ENCODE measurements around the gene DOP1A. TPM values are rescaled to one million over a fixed set of nuclear protein-coding genes. Genes with fewer than 3 reads are reported as not detected.

Gene DOP1A
- total and polyA plus RNA-seq, 2 of the 13 experiments (the other 11 are each of a cell fraction or from before 2014, with no cell fraction given) = 5.2 to 16.7 TPM

DNA sequence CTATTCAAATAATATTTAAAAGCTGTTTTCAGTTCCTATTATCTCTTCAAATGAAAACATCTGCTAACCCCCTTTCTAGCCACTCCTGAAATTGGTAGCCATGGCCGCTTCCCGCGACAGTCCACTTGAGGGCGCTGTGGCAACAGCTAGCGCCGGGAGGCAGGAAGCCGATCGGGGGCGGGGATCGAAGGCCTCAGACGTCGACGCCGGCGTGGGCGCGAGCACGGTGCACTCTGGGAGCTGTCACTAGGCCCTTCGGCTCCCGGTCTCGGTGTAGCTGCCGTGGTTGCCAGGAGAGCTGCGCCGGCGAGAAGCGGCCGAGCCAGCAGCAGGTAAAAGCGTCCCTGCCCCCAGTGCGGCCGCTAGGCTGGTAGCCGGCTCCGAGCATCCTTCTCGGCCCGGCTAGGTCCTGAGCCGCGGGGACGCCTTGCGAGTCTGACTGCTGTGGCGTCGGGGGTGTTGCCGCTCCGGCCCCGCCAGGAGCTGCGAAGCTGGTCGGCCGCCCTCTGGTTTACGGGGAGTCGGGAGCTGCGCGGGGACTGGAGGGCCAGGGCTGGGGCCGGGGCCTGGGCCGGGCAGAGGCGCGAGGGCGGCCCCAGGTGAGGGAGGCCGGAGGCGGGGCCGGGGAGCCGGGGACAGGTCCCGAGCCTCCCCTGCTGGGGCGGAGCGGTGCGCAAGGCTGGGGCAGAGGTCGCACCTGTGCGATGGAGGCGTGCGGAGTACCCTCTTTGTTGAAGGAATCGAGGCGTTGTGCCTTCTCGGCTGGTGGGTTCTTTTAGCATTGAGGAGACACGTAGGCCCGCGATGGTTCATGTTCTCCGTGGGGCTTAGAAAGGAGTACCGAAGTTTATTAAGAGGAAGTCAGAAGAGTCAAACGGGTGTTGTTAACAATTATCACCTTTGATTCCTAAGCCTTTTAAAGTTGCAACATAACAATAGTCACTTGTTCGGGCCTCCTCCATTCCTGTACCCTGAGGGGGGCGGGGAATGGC lies at the start of gene DOP1A (continued):
- TF ChIP-seq, protein P1, sequence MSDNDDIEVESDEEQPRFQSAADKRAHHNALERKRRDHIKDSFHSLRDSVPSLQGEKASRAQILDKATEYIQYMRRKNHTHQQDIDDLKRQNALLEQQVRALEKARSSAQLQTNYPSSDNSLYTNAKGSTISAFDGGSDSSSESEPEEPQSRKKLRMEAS (IDR thresholded peaks at IDR 0.05) = peak; percentile 78
- TF ChIP-seq ZNF878 (CRISPR knock-in tag; IDR thresholded peaks at IDR 0.05) (peak; percentile 50; the same call in 1 of the 2 replicates), STAG1 (CRISPR knock-in tag; IDR thresholded peaks at IDR 0.05) (peak; percentile 91), ZSCAN22 (CRISPR knock-in tag; IDR thresholded peaks at IDR 0.05) (no peak), ZNF136 (CRISPR knock-in tag; IDR thresholded peaks at IDR 0.05; ENCODE audit: low read depth) (0 out of 2 replicates have a peak, but pooled peaks have one; percentile 44), RFXAP (CRISPR knock-in tag; IDR thresholded peaks at IDR 0.05; ENCODE audit: borderline replicate concordance) (no peak), MED13 (CRISPR knock-in tag; IDR thresholded peaks at IDR 0.05) (peak; percentile 72), HNRNPUL1 (IDR thresholded peaks at IDR 0.05; ENCODE audit: low read depth, low read length) (no peak), SNAPC2 (CRISPR knock-in tag; IDR thresholded peaks at IDR 0.05) (peak; percentile 59; the same call in 1 of the 2 replicates), IRX3 (CRISPR knock-in tag; IDR thresholded peaks at IDR 0.05; ENCODE audit: borderline replicate concordance, low read depth) (peak; percentile 83), TAF15 (IDR thresholded peaks at IDR 0.05; ENCODE audit: low read depth, low read length, poor library complexity, severe bottlenecking) (no peak), NR2C2 (CRISPR knock-in tag; IDR thresholded peaks at IDR 0.05; ENCODE audit: borderline replicate concordance) (peak; percentile 48; the same call in 1 of the 2 replicates), ZNF720 (CRISPR knock-in tag; IDR thresholded peaks at IDR 0.05) (no peak), FOXC1 (CRISPR knock-in tag; IDR thresholded peaks at IDR 0.05; ENCODE audit: borderline replicate concordance) (peak; percentile 91), ZNF547 (CRISPR knock-in tag; IDR thresholded peaks at IDR 0.05) (0 out of 2 replicates have a peak, but pooled peaks have one; percentile 64), JUNB (CRISPR knock-in tag; IDR thresholded peaks at IDR 0.05; ENCODE audit: borderline replicate concordance) (no peak), ZNF569 (CRISPR knock-in tag; IDR thresholded peaks at IDR 0.05; ENCODE audit: borderline replicate concordance) (no peak), HOXA3 (CRISPR knock-in tag; IDR thresholded peaks at IDR 0.05) (peak; percentile 80), MIER2 (CRISPR knock-in tag; IDR thresholded peaks at IDR 0.05) (no peak)
- TF ChIP-seq, protein P2, sequence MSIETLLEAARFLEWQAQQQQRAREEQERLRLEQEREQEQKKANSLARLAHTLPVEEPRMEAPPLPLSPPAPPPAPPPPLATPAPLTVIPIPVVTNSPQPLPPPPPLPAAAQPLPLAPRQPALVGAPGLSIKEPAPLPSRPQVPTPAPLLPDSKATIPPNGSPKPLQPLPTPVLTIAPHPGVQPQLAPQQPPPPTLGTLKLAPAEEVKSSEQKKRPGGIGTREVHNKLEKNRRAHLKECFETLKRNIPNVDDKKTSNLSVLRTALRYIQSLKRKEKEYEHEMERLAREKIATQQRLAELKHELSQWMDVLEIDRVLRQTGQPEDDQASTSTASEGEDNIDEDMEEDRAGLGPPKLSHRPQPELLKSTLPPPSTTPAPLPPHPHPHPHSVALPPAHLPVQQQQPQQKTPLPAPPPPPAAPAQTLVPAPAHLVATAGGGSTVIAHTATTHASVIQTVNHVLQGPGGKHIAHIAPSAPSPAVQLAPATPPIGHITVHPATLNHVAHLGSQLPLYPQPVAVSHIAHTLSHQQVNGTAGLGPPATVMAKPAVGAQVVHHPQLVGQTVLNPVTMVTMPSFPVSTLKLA (IDR thresholded peaks at IDR 0.05) = peak; percentile 71
- TF ChIP-seq, protein P3, sequence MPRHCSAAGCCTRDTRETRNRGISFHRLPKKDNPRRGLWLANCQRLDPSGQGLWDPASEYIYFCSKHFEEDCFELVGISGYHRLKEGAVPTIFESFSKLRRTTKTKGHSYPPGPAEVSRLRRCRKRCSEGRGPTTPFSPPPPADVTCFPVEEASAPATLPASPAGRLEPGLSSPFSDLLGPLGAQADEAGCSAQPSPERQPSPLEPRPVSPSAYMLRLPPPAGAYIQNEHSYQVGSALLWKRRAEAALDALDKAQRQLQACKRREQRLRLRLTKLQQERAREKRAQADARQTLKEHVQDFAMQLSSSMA (CRISPR knock-in tag; IDR thresholded peaks at IDR 0.05) = 0 out of 2 replicates have a peak, but pooled peaks have one; percentile 70
- TF ChIP-seq, protein P4, sequence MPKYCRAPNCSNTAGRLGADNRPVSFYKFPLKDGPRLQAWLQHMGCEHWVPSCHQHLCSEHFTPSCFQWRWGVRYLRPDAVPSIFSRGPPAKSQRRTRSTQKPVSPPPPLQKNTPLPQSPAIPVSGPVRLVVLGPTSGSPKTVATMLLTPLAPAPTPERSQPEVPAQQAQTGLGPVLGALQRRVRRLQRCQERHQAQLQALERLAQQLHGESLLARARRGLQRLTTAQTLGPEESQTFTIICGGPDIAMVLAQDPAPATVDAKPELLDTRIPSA (CRISPR knock-in tag; IDR thresholded peaks at IDR 0.05; ENCODE audit: borderline replicate concordance) = no peak
- TF ChIP-seq, protein P5, sequence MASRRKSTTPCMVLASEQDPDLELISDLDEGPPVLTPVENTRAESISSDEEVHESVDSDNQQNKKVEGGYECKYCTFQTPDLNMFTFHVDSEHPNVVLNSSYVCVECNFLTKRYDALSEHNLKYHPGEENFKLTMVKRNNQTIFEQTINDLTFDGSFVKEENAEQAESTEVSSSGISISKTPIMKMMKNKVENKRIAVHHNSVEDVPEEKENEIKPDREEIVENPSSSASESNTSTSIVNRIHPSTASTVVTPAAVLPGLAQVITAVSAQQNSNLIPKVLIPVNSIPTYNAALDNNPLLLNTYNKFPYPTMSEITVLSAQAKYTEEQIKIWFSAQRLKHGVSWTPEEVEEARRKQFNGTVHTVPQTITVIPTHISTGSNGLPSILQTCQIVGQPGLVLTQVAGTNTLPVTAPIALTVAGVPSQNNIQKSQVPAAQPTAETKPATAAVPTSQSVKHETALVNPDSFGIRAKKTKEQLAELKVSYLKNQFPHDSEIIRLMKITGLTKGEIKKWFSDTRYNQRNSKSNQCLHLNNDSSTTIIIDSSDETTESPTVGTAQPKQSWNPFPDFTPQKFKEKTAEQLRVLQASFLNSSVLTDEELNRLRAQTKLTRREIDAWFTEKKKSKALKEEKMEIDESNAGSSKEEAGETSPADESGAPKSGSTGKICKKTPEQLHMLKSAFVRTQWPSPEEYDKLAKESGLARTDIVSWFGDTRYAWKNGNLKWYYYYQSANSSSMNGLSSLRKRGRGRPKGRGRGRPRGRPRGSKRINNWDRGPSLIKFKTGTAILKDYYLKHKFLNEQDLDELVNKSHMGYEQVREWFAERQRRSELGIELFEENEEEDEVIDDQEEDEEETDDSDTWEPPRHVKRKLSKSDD (CRISPR knock-in tag; IDR thresholded peaks at IDR 0.05; ENCODE audit: low read depth) = peak; percentile 81
